Measurements from ENCODE around the gene CCSER1. TPM values are rescaled to one million over a fixed set of nuclear protein-coding genes. Genes with fewer than 3 reads are reported as not detected.

Gene CCSER1
- total and polyA plus RNA-seq, 2 of the 8 experiments (the other 6 are each of a cell fraction or from before 2014, with no cell fraction given) = 0.26 to 0.84 TPM

GRCh38 chr4:90330546-90330945 is 203.4 kb downstream of the CCSER1 start (continued):
- TF ChIP-seq CHD7 (IDR thresholded peaks at IDR 0.05; ENCODE audit: insufficient replicate concordance, low read length) = no peak
